SU-DHL-6 (cell line): ENCODE results near the gene WWTR1.

ENCODE experiments used
- H2AFZ ChIP-seq: fragments of 200-600 bp; sonication (generic); 2 replicates; pipeline ENCODE4 v1.6.1; 2014; ENCODE audit warnings: low read depth, mild to moderate bottlenecking, moderate library complexity, mixed read lengths, antibody characterized with exemption, low read length; ENCODE audit not compliant: severe bottlenecking
- H3F3A ChIP-seq: fragments of 200-600 bp; shearing (Covaris generic); 2 replicates; pipeline ENCODE4 v1.6.0; 2016; ENCODE audit warnings: antibody characterized with exemption, mild to moderate bottlenecking; ENCODE audit not compliant: insufficient read depth
- H3K27ac ChIP-seq: fragments of 200-600 bp; sonication (generic); 2 replicates; pipeline ENCODE4 v1.5.1; 2016; ENCODE audit warnings: low read depth, mild to moderate bottlenecking, low read length, moderate library complexity, mixed read lengths
- H3K27me3 ChIP-seq: fragments of 200-600 bp; sonication (generic), shearing (Covaris generic); 2 replicates; pipeline ENCODE4 v1.6.0; 2014; ENCODE audit warnings: mild to moderate bottlenecking, low read length
- H3K36me3 ChIP-seq: fragments of 200-600 bp; sonication (generic); 2 replicates; pipeline ENCODE4 v1.6.1; 2014; ENCODE audit warnings: mild to moderate bottlenecking, low read length, mixed read lengths
- H3K4me2 ChIP-seq: fragments of 300-600, 200-600 bp; shearing (Covaris generic), sonication (generic); 2 replicates; pipeline ENCODE4 v1.6.0; 2014; ENCODE audit warnings: low read length, low read depth, mild to moderate bottlenecking; ENCODE audit not compliant: poor library complexity, severe bottlenecking
- H3K4me3 ChIP-seq: fragments of 200-600 bp; sonication (generic); 2 replicates; pipeline ENCODE4 v1.5.1; 2014; ENCODE audit warnings: antibody characterized with exemption, low read length, mild to moderate bottlenecking, mixed read lengths; ENCODE audit not compliant: insufficient read depth, poor library complexity, severe bottlenecking
- H3K79me2 ChIP-seq: fragments of 200-600 bp; sonication (generic); 2 replicates; pipeline ENCODE4 v1.6.1; 2014; ENCODE audit warnings: mild to moderate bottlenecking, low read length, moderate library complexity; ENCODE audit not compliant: insufficient read depth
- H3K9ac ChIP-seq: fragments of 200-600 bp; sonication (generic); 2 replicates; pipeline ENCODE4 v1.7.0; 2014; ENCODE audit warnings: mild to moderate bottlenecking, low read length
- H3K9me2 ChIP-seq: fragments of 200-600 bp; sonication (generic); replicated peaks from 2 replicates; pipeline ENCODE4 v1.6.1; 2014; ENCODE audit warnings: low read length; ENCODE audit not compliant: insufficient read depth
- H3K9me3 ChIP-seq: fragments of 200-600 bp; sonication (generic); 2 replicates; pipeline ENCODE4 v1.6.1; 2014; ENCODE audit warnings: low read length, mixed read lengths; ENCODE audit not compliant: insufficient read depth
- H4K20me1 ChIP-seq: fragments of 200-600 bp; sonication (generic); 2 replicates; pipeline ENCODE4 v1.6.1; 2014; ENCODE audit warnings: low read depth, mild to moderate bottlenecking, antibody characterized with exemption, low read length, moderate library complexity, mixed read lengths
- CTCF ChIP-seq: fragments of 200-600 bp; sonication (generic); IDR thresholded peaks from one replicate; pipeline ENCODE4 v1.5.1; 2017; ENCODE audit warnings: antibody characterized with exemption, mild to moderate bottlenecking, low read length, moderate library complexity; ENCODE audit not compliant: insufficient read depth, poor library complexity, severe bottlenecking
- EZH2phosphoT487 ChIP-seq: fragments of 200-600 bp; sonication (generic), shearing (Covaris generic); conservative IDR thresholded peaks from 2 replicates; pipeline ENCODE4 v1.6.1; 2018; ENCODE audit warnings: mild to moderate bottlenecking, antibody characterized with exemption, low read length, moderate library complexity, mixed read lengths

The WWTR1 gene

GRCh38 chr3:149474250-149474817, 183.5 kb downstream of the WWTR1 start, which contains the start of gene TM4SF4:
TM4SF4 (plus strand) TSS chr3:149474697; CDS start chr3:149474878, 181 bp downstream.
- Histone ChIP-seq H3K36me3 (no peaks in the 10 kb centered on the region), H3F3A (no peaks in the 10 kb centered on the region), H3K79me2 (no peaks in the 10 kb centered on the region), H3K9ac (no peak within 1 kb of the TSS), H3K9me2 (no peaks in the 10 kb centered on the region), H3K4me3 (no peak within 1 kb of the TSS), H3K4me2 (no peak within 1 kb of the TSS), H3K27me3 (no peaks in the 10 kb centered on the region), H2AFZ (no peak within 1 kb of the TSS), H3K27ac (no peak within 1 kb of the TSS), H3K9me3 (no peaks in the 10 kb centered on the region), H4K20me1 (no peaks in the 10 kb centered on the region)
- TF ChIP-seq EZH2phosphoT487 (no peak), CTCF (no peak)

DNA sequence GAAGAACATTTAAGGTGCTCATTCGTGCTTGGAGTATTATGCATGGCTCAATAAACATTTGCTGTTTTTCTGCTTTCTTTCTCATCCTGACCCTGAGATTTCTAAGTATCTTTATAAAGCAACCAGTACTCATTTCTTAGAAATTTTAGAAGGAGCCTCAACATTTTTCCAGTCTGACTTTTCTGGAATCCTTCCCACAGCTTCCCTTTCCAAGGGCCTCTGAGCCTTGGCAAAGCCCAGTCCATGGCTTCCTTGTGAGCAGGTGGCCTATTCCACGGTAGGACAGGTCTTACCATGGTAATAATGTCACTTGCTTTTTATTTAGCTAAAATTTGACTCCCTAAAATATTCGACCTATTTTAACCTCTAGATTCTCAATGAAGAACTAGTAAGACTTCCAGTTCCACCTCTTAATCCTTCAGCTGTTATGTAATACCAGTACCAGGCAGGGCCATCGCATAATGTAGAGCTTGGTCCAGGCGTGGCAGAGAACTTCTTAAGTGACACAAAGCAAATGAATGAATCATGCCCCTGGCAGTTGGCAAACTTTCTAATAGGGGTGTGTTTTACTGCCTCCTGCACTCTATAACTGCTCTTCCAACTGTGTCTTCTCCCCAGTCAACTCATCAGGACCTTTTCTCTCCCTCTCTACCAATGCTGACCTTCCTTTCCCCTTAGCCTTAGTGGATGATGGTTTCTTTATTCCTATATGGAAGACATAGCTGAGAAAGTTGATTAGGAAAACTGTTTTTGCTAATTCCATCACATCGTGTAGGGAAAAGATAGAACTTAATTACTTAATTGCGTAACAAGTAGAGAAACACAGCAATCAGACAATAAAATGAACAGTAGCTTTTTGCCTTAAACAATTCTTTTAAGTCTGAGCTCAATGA, 184.2 kb downstream of the WWTR1 start:
- no peaks in the 10 kb centered on the region for H3K9me3 ChIP-seq
- no peaks in the 10 kb centered on the region for H3F3A ChIP-seq
- no peak overlapping the region for H3K4me3 ChIP-seq
- TF ChIP-seq EZH2phosphoT487, result no peak
- TF ChIP-seq CTCF, result no peak
- H3K36me3 ChIP-seq, result no peaks in the 10 kb centered on the region
- H3K4me2 ChIP-seq, result no peak overlapping the region
- no peak overlapping the region for H2AFZ ChIP-seq
- H4K20me1 ChIP-seq, result no peaks in the 10 kb centered on the region
- H3K27me3 ChIP-seq, result no peaks in the 10 kb centered on the region
- no peaks in the 10 kb centered on the region for H3K79me2 ChIP-seq
- no peak overlapping the region for H3K27ac ChIP-seq
- H3K9ac ChIP-seq, result no peak overlapping the region
- no peaks in the 10 kb centered on the region for H3K9me2 ChIP-seq

DNA sequence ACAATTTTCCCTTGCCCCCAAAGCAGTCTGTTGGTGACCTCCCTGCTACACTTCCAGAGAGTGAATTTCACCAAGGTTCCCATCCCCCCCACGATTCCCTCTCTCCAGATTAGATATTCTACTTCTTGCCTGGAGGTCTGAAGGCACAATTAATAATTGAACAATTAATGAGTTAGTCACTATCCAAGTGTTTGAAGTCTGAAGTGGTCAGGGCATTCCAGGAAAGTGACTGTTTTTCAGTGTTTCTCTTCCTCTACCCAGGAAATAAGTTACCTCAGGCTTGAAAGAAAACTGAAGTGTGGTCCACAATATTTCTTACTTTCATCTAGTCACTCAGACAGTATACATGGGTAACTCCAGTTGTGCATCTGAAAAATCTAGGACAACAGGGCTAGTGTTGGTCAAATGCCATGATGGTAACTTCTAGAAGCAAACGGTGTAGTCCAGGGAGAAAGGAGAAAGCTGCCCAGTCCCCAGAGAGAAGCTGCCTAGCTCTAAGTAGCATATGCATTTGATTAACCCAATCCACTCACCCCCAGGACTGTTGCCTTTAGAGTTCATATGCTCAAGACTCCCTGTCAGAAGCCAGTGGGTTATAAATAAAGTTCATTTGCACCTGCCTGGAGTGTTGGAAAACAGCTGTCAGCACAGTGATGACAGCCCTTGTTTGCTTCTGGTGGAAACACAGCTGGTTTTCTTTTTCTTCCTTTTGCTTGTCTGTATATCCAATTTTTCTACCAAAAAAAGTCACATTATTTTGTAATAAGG, 185.6 kb downstream of the WWTR1 start:
- Histone ChIP-seq H2AFZ (no peak overlapping the region), H3F3A (no peaks in the 10 kb centered on the region), H3K4me3 (no peak overlapping the region), H3K79me2 (no peaks in the 10 kb centered on the region), H3K9ac (no peak overlapping the region), H3K27ac (no peak overlapping the region), H3K36me3 (no peaks in the 10 kb centered on the region), H3K9me2 (no peaks in the 10 kb centered on the region), H3K9me3 (no peaks in the 10 kb centered on the region), H3K4me2 (no peak overlapping the region), H3K27me3 (no peaks in the 10 kb centered on the region), H4K20me1 (no peaks in the 10 kb centered on the region)
- TF ChIP-seq EZH2phosphoT487 (no peak), CTCF (no peak)
